Body of pancreas (tissue), 4 donors: ENCODE measurements around the gene NEURL1. TPM values are rescaled to one million over a fixed set of nuclear protein-coding genes. Genes with fewer than 3 reads are reported as not detected.

Experiments
- ATAC-seq: fragments of 150-250 bp; one replicate; pipeline ENCODE4 v1.9.1; 2016
- DNase-seq, 4 donors: peaks; one replicate each; pipeline ENCODE4 v3.0.0-alpha.2; 2019
- H3K27ac ChIP-seq, 4 donors: fragments of 200-600 bp; sonication (generic); 1 replicate in 3 of 4; 2 replicates in 1 of 4; pipeline versions ENCODE4 v1.5.1 to v1.6.1; 2016 to 2019; ENCODE audit warnings: mild to moderate bottlenecking in 1 of 4, mixed read lengths in 1 of 4, moderate library complexity in 1 of 4
- H3K27me3 ChIP-seq, 2 donors: fragments of 200-600 bp; sonication (generic); one replicate each; pipeline ENCODE4 v1.6.0; 2016; ENCODE audit warnings: mild to moderate bottlenecking in 1 of 2
- H3K36me3 ChIP-seq, 2 donors: fragments of 200-600 bp; sonication (generic); replicated peaks in 1 of 2; 2 replicates each; pipeline ENCODE4 v1.5.1; 2016; ENCODE audit warnings: low read depth in 2 of 2; ENCODE audit not compliant: insufficient read depth in 1 of 2
- H3K4me1 ChIP-seq: fragments of 200-600 bp; sonication (generic); one replicate; pipeline ENCODE4 v1.6.0; 2016
- H3K4me3 ChIP-seq, 2 donors: fragments of 200-600 bp; sonication (generic); 1 replicate in 1 of 2; 2 replicates in 1 of 2; pipeline ENCODE4 v1.5.1; 2016 to 2019
- H3K9me3 ChIP-seq, 3 donors: fragments of 200-600 bp; sonication (generic); 1 replicate in 2 of 3; 2 replicates in 1 of 3; pipeline ENCODE4 v1.5.1; 2016
- POLR2A ChIP-seq, 3 donors: fragments of 450-650 bp; IDR thresholded peaks; one replicate each; pipeline ENCODE4 v1.6.1; 2016; ENCODE audit warnings: antibody characterized with exemption in 3 of 3, mild to moderate bottlenecking in 2 of 3
- WGBS, 2 donors: methylation state at CpG; one replicate each; pipeline ENCODE4 v1.1.5; 2017; 5-methylcytosine and 5-hydroxymethylcytosine counted together
- intact Hi-C: fragments of 100-400 bp; cut with DNase I; formaldehyde crosslinking; loops from one replicate; pipeline ENCODE4 v1.15.1; 2023
- total RNA-seq, 2 donors: library from RNA; depleted of rRNA; stranded (reverse); fragments of >200 nt; gene quantifications; one replicate each; pipeline ENCODE4 v1.1.0, GENCODE V29; 2016
- TF ChIP-seq, protein P1 (sequence below), 7 experiments: fragments of 450-650 bp in 4 of 7; fragments of 200-600 bp in 3 of 7; sonication (generic) in 3 of 7; IDR thresholded peaks; one replicate each; pipeline ENCODE4 v1.5.1; 2016 to 2019; ENCODE audit warnings: antibody characterized with exemption in 7 of 7

Gene NEURL1
- total RNA-seq, 2 donors from 2014 or later = 25.1 to 25.7 TPM

- no peak for DNase-seq
- intact Hi-C loops = no loop called here
- no peak for ATAC-seq
- 83 to 89% methylated on average over 12 to 22 of the region's 22 CpGs for WGBS, 2 donors
- Histone ChIP-seq H3K4me3 (no peak overlapping the region), H3K9me3 (no peaks in the 10 kb centered on the region), H3K27me3 (no peaks in the 10 kb centered on the region), H3K36me3 (no peaks in the 10 kb centered on the region), H3K4me1 (peaks cover 17% of the 10 kb centered on the region), H3K27ac (peak overlapping the region in 2 of 4 donors; percentile 15 to 44)
- TF ChIP-seq POLR2A (IDR thresholded peaks at IDR 0.05) = no peak
- TF ChIP-seq, protein P1, sequence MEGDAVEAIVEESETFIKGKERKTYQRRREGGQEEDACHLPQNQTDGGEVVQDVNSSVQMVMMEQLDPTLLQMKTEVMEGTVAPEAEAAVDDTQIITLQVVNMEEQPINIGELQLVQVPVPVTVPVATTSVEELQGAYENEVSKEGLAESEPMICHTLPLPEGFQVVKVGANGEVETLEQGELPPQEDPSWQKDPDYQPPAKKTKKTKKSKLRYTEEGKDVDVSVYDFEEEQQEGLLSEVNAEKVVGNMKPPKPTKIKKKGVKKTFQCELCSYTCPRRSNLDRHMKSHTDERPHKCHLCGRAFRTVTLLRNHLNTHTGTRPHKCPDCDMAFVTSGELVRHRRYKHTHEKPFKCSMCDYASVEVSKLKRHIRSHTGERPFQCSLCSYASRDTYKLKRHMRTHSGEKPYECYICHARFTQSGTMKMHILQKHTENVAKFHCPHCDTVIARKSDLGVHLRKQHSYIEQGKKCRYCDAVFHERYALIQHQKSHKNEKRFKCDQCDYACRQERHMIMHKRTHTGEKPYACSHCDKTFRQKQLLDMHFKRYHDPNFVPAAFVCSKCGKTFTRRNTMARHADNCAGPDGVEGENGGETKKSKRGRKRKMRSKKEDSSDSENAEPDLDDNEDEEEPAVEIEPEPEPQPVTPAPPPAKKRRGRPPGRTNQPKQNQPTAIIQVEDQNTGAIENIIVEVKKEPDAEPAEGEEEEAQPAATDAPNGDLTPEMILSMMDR (IDR thresholded peaks at IDR 0.05) = no peak
These were observed 126.2 kb downstream of the NEURL1 start for GRCh38 chr10:103619424-103620351.

DNA sequence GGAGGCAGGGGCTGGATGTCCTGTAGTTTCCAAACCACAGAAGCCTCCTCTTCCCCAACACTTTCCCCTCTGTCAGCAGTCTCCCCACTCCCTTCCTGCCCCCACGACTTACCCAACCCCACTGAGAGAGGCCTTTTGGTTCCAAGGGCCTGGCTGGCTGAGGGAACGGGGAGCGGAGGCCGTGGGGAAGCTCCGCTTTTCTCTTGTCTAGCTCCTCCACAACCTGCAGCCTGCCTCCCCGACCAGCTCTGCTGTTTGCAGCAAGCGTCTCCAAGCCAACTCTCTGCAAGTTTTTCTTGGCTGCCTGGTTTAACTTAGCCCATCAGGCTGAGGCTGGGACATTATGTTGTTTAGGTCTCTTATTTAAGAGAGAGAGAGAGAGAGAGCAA is 126.8 kb downstream of the NEURL1 start:
- ATAC-seq (no peak), DNase-seq (no peak)
- Histone ChIP-seq H3K27ac (peak overlapping the region in 1 of 4 donors; percentile 44), H3K27me3 (no peaks in the 10 kb centered on the region), H3K4me3 (no peak overlapping the region), H3K36me3 (no peaks in the 10 kb centered on the region), H3K9me3 (no peaks in the 10 kb centered on the region), H3K4me1 (peaks cover 17% of the 10 kb centered on the region)
- intact Hi-C loops = no loop called here
- TF ChIP-seq, protein P1 (IDR thresholded peaks at IDR 0.05) = no peak
- no peak for TF ChIP-seq POLR2A (IDR thresholded peaks at IDR 0.05)
- 81 to 88% methylated on average over 7 of the region's 7 CpGs for WGBS, 2 donors

- H3K9me3 ChIP-seq = no peaks in the 10 kb centered on the region
- intact Hi-C loops = no loop called here
- ATAC-seq (no peak), DNase-seq (no peak)
- peaks cover 17% of the 10 kb centered on the region for H3K4me1 ChIP-seq
- peak overlapping the region in 1 of 4 donors; percentile 16 for H3K27ac ChIP-seq
- no peaks in the 10 kb centered on the region for H3K36me3 ChIP-seq
- no peak overlapping the region for H3K4me3 ChIP-seq
- H3K27me3 ChIP-seq = no peaks in the 10 kb centered on the region
- WGBS, 2 donors = 88 to 91% methylated on average over 14 to 15 of the region's 15 CpGs
- TF ChIP-seq, protein P1 (IDR thresholded peaks at IDR 0.05) = no peak
- no peak for TF ChIP-seq POLR2A (IDR thresholded peaks at IDR 0.05)
These were observed 127.6 kb downstream of the NEURL1 start for GRCh38 chr10:103620891-103621782.

DNA sequence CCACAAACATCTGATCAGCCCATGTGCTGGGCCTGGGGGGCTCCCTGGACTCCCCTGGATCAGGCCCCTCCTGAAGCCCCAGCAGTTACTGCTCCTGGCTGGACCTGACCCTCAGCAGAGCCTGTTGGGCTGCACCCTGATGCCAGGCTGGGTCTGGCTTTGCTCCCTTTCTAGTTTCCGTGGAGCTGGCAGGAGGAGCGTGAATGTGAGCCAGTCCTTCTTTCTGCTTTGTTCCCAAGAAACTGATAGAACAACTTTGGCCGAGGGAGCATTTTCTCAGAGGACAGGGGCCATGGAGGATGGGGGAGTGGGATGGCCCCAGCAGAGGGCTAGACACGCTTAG is 128.2 kb downstream of the NEURL1 start:
- intact Hi-C loops = no loop called here
- H3K27ac ChIP-seq = peak overlapping the region in 1 of 4 donors; percentile 16
- WGBS, 2 donors = 69 to 90% methylated on average over 3 to 4 of the region's 4 CpGs
- no peak for ATAC-seq
- H3K4me3 ChIP-seq = no peak overlapping the region
- H3K36me3 ChIP-seq = no peaks in the 10 kb centered on the region
- H3K27me3 ChIP-seq = no peaks in the 10 kb centered on the region
- H3K4me1 ChIP-seq = peaks cover 17% of the 10 kb centered on the region
- no peak for DNase-seq
- H3K9me3 ChIP-seq = no peaks in the 10 kb centered on the region
- TF ChIP-seq, protein P1 (IDR thresholded peaks at IDR 0.05) = no peak
- TF ChIP-seq POLR2A (IDR thresholded peaks at IDR 0.05) = no peak
